Keratinocyte (primary cell): ENCODE results near the gene HEMGN. TPM values are rescaled to one million over a fixed set of nuclear protein-coding genes. Genes with fewer than 3 reads are reported as not detected.

Experiments used
- DNase-seq: peaks from one replicate; pipeline ENCODE4 v3.0.0-alpha.2; 2011; ENCODE audit warnings: low read depth, missing footprints, low spot score
- FAIRE-seq: peaks from 2 replicates; lab custom pipeline; 2011; peaks lifted over from hg19 to GRCh38; lab: Jason Lieb, UNC
- H2AFZ ChIP-seq: 2 replicates; pipeline ENCODE4 v1.6.0; 2012; ENCODE audit warnings: low read length, control low read depth, inconsistent platforms; ENCODE audit not compliant: control insufficient read depth
- H3K27ac ChIP-seq: 2 replicates; pipeline ENCODE4 v1.5.1; 2011; ENCODE audit warnings: low read length; ENCODE audit not compliant: control insufficient read depth, insufficient read depth
- H3K27me3 ChIP-seq: 3 replicates; pipeline ENCODE4 v1.6.0; 2011; ENCODE audit warnings: low read length; ENCODE audit not compliant: control insufficient read depth, insufficient read depth; ENCODE audit errors: extremely low read depth
- H3K36me3 ChIP-seq, 2 experiments: 2 replicates in 1 of 2; 3 replicates in 1 of 2; pipeline ENCODE4 v1.5.1; 2011; ENCODE audit warnings: low read length in 2 of 2, mild to moderate bottlenecking in 1 of 2; ENCODE audit not compliant: control insufficient read depth in 2 of 2, insufficient read depth in 2 of 2; ENCODE audit errors: extremely low read depth in 1 of 2
- H3K4me1 ChIP-seq: 3 replicates; pipeline ENCODE4 v1.5.1; 2011; ENCODE audit warnings: low read length; ENCODE audit not compliant: control insufficient read depth, insufficient read depth; ENCODE audit errors: extremely low read depth
- H3K4me2 ChIP-seq: 3 replicates; pipeline ENCODE4 v1.6.0; 2011; ENCODE audit warnings: low read depth, low read length; ENCODE audit not compliant: control insufficient read depth, insufficient read depth; ENCODE audit errors: extremely low read depth
- H3K4me3 ChIP-seq, 3 experiments: fragments of 200-600 bp in 1 of 3; sonication (generic) in 1 of 3; 2 replicates in 2 of 3; 3 replicates in 1 of 3; pipeline ENCODE4 v1.5.1; 2011 to 2016; ENCODE audit warnings: low read length in 3 of 3, mild to moderate bottlenecking in 3 of 3, control low read depth in 2 of 3, inconsistent platforms in 1 of 3, low read depth in 1 of 3, mixed read lengths in 1 of 3, mixed run types in 1 of 3, moderate library complexity in 1 of 3; ENCODE audit not compliant: control insufficient read depth in 2 of 3, insufficient read depth in 2 of 3; ENCODE audit errors: extremely low read depth in 1 of 3
- H3K79me2 ChIP-seq: 2 replicates; pipeline ENCODE4 v1.6.0; 2012; ENCODE audit warnings: low read length; ENCODE audit not compliant: control insufficient read depth, insufficient read depth
- H3K9ac ChIP-seq: 3 replicates; pipeline ENCODE4 v1.6.0; 2011; ENCODE audit warnings: low read length; ENCODE audit not compliant: control insufficient read depth, insufficient read depth; ENCODE audit errors: extremely low read depth
- H3K9me1 ChIP-seq: 3 replicates; pipeline ENCODE4 v1.6.0; 2011; ENCODE audit warnings: low read length; ENCODE audit not compliant: control insufficient read depth, insufficient read depth; ENCODE audit errors: extremely low read depth
- H3K9me3 ChIP-seq: 2 replicates; pipeline ENCODE4 v1.5.1; 2012; ENCODE audit warnings: low read depth, low read length; ENCODE audit not compliant: control insufficient read depth
- H4K20me1 ChIP-seq: 3 replicates; pipeline ENCODE4 v1.6.0; 2011; ENCODE audit warnings: low read length; ENCODE audit not compliant: control insufficient read depth, insufficient read depth; ENCODE audit errors: extremely low read depth
- EZH2 ChIP-seq: IDR thresholded peaks from one replicate; pipeline ENCODE4 v1.6.1; 2012; ENCODE audit warnings: inconsistent platforms, mild to moderate bottlenecking, low read length, moderate library complexity
- dilution Hi-C: fragments of 300-500 bp; cut with MboI; formaldehyde crosslinking; loops from one replicate; pipeline ENCODE4 v1.7.0; 2020; ENCODE audit warnings: low sequenced_read_pairs; ENCODE audit not compliant: extremely low pct_ligation_motif_present
- polyA plus RNA-seq, 5 experiments: library from polyadenylated mRNA; depleted of rRNA in 3 of 5; stranded (reverse) in 3 of 5; stranded (forward) in 1 of 5; unstranded in 1 of 5; fragments of >200 nt; gene quantifications; 1 replicate in 1 of 5; 2 replicates in 3 of 5; 3 replicates in 1 of 5; pipeline versions ENCODE4 v1.2.1 to v1.2.3, GENCODE V29; 2011 to 2012; ENCODE audit warnings: missing spikeins in 2 of 5, low read depth in 1 of 5, low replicate concordance in 1 of 5
- TF ChIP-seq, protein P1 (sequence below), 3 experiments: IDR thresholded peaks in 1 of 3; conservative IDR thresholded peaks in 1 of 3; optimal IDR thresholded peaks in 1 of 3; 2 replicates in 2 of 3; 3 replicates in 1 of 3; pipeline versions ENCODE3 to v1.5.1; 2011; ENCODE audit warnings: low read length in 3 of 3, mild to moderate bottlenecking in 3 of 3, moderate library complexity in 2 of 3, control low read depth in 1 of 3, inconsistent platforms in 1 of 3; ENCODE audit not compliant: insufficient read depth in 2 of 3; ENCODE audit errors: extremely low read depth in 1 of 3

The HEMGN gene
- polyA plus RNA-seq, 1 donor (not counting 4 experiments of a cell fraction or from before 2014, with no cell fraction given), result not detected

DNA sequence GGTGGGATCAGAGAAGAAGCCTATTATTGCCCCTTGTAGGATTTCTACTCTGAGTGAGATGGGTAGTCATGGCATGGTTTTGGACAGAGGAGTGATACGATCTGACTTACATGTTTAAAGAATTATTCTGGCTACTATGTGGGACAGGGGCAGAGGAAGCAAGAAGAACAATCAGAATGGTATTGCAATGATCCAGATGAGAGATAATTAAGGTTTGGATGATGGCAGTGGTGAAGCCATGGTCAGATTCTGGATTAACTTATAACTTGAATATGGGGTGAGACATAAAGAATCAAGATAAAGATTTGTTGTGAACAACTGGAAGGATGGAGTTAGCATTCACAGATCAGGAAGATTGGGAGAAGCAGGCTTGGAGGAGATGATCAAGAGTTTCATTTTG is 3.4 kb upstream of the HEMGN start:
- peaks cover 2% of the 10 kb centered on the region for H4K20me1 ChIP-seq
- H3K79me2 ChIP-seq, result no peaks in the 10 kb centered on the region
- no peak overlapping the region for H3K4me3 ChIP-seq
- H3K4me2 ChIP-seq, result no peak overlapping the region
- H3K4me1 ChIP-seq, result no peaks in the 10 kb centered on the region
- no peak for FAIRE-seq
- H3K27ac ChIP-seq, result no peak overlapping the region
- no peak overlapping the region for H2AFZ ChIP-seq
- H3K9me3 ChIP-seq, result no peaks in the 10 kb centered on the region
- H3K9ac ChIP-seq, result no peak overlapping the region
- dilution Hi-C loops, result no loop called here
- TF ChIP-seq EZH2, result no peak
- TF ChIP-seq, protein P1, sequence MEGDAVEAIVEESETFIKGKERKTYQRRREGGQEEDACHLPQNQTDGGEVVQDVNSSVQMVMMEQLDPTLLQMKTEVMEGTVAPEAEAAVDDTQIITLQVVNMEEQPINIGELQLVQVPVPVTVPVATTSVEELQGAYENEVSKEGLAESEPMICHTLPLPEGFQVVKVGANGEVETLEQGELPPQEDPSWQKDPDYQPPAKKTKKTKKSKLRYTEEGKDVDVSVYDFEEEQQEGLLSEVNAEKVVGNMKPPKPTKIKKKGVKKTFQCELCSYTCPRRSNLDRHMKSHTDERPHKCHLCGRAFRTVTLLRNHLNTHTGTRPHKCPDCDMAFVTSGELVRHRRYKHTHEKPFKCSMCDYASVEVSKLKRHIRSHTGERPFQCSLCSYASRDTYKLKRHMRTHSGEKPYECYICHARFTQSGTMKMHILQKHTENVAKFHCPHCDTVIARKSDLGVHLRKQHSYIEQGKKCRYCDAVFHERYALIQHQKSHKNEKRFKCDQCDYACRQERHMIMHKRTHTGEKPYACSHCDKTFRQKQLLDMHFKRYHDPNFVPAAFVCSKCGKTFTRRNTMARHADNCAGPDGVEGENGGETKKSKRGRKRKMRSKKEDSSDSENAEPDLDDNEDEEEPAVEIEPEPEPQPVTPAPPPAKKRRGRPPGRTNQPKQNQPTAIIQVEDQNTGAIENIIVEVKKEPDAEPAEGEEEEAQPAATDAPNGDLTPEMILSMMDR (optimal IDR thresholded peaks at IDR 0.05 in 1 of 3, IDR thresholded peaks at IDR 0.05 in 1 of 3, conservative IDR thresholded peaks at IDR 0.05 in 1 of 3; ENCODE audit: extremely low read depth in 1 of 3, insufficient read depth in 2 of 3, low read length in 3 of 3), result no peak
- no peaks in the 10 kb centered on the region for H3K9me1 ChIP-seq
- no peak for DNase-seq
- H3K36me3 ChIP-seq, result no peaks in the 10 kb centered on the region
- H3K27me3 ChIP-seq, result peaks cover 11% of the 10 kb centered on the region

- no peak for FAIRE-seq
- TF ChIP-seq, protein P1 (optimal IDR thresholded peaks at IDR 0.05 in 1 of 3, IDR thresholded peaks at IDR 0.05 in 1 of 3, conservative IDR thresholded peaks at IDR 0.05 in 1 of 3; ENCODE audit: extremely low read depth in 1 of 3, insufficient read depth in 2 of 3, low read length in 3 of 3), result no peak
- TF ChIP-seq EZH2, result no peak
- DNase-seq, result no peak
- no peak overlapping the region for H3K4me2 ChIP-seq
- dilution Hi-C loops, result no loop called here
- H3K79me2 ChIP-seq, result no peaks in the 10 kb centered on the region
- H3K4me1 ChIP-seq, result no peaks in the 10 kb centered on the region
- no peak overlapping the region for H2AFZ ChIP-seq
- no peaks in the 10 kb centered on the region for H3K36me3 ChIP-seq
- no peak overlapping the region for H3K27ac ChIP-seq
- H3K4me3 ChIP-seq, result no peak overlapping the region
- no peak overlapping the region for H3K9ac ChIP-seq
- no peaks in the 10 kb centered on the region for H3K9me3 ChIP-seq
- H4K20me1 ChIP-seq, result peaks cover 2% of the 10 kb centered on the region
- H3K27me3 ChIP-seq, result peaks cover 12% of the 10 kb centered on the region
- no peaks in the 10 kb centered on the region for H3K9me1 ChIP-seq
These were observed 2.8 kb upstream of the HEMGN start for GRCh38 chr9:97940741-97941140.
